ENCODE data around the gene NEK4. TPM values are rescaled to one million over a fixed set of nuclear protein-coding genes. Genes with fewer than 3 reads are reported as not detected.

The NEK4 gene
- polyA plus RNA-seq, 1 of the 3 experiments (the other 2 are of a cell fraction): 8.8 TPM

DNA sequence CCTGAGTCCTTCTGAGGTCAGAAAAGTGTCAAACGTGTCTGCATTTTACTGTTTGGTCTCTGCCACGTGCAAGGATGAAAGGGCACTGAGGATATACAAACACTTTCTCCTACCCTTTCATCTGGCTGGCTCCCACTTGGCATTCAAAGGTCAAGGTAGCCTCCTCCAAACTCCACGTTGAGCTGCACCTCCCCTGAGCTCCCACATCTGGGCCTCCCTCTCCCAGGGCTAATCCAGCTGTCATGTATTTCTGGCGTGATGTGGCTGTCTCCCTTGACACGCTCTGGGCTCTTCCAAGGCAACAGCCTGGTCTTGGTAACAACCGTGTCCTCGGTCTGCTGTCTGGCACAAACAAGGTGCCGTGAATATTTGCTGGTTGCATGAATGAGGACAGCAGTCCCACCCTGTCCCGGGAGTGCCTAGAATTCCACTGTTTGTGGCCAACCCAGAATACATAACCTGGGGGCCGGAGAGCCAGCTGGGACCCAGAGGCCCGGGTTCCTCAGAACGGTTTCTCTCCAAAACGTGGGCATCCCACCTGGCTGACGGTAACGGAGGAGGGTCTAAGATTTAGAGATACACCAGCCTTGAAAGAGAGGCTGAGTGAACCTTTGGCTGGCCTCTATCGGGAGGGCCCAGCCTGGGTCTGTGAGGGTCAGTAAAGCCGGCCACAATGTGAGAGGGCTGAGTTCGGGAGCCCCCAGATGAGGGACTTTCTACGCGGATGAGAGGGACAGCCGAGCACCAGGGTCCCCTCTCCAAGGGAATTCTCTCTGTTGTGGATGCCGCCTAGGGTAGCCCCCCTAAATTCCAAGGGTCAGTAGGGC is 65.9 kb downstream of the NEK4 start:
- Histone ChIP-seq H4K20me1 (ENCODE audit: insufficient read depth) (no peaks in the 10 kb centered on the region), H3K79me2 (ENCODE audit: insufficient read depth) (peaks cover 85% of the 10 kb centered on the region), H3K27me3 (ENCODE audit: insufficient read depth) (no peaks in the 10 kb centered on the region), H3K9me2 (no peaks in the 10 kb centered on the region), H3K4me2 (peak overlapping the region; percentile 91), H2AFZ (ENCODE audit: low read depth) (peak overlapping the region; percentile 95), H3K4me1 (ENCODE audit: control insufficient read depth in 1 of 2, insufficient read depth in 2 of 2, low read depth in 1 of 2, low read length in 1 of 2) (peaks cover 9 to 18% of the 10 kb centered on the region in 2 experiments), H3K36me3 (replicated peaks in 1 of 2; ENCODE audit: control insufficient read depth in 1 of 2, insufficient read depth in 2 of 2, low read length in 1 of 2) (peaks cover 14 to 25% of the 10 kb centered on the region in 2 experiments), H3F3A (replicated peaks; ENCODE audit: insufficient read depth) (no peaks in the 10 kb centered on the region), H3K27ac (ENCODE audit: low read depth in 2 of 2, low read length in 1 of 2) (peak overlapping the region; percentile 80 to 90), H3K4me3 (ENCODE audit: low read depth in 2 of 2, low read length in 1 of 2) (peak overlapping the region; percentile 79 to 84), H3K9me3 (no peaks in the 10 kb centered on the region), H3K9ac (peak overlapping the region; percentile 85)
- TF ChIP-seq, protein P1, sequence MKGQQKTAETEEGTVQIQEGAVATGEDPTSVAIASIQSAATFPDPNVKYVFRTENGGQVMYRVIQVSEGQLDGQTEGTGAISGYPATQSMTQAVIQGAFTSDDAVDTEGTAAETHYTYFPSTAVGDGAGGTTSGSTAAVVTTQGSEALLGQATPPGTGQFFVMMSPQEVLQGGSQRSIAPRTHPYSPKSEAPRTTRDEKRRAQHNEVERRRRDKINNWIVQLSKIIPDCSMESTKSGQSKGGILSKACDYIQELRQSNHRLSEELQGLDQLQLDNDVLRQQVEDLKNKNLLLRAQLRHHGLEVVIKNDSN (IDR thresholded peaks at IDR 0.05; ENCODE audit: borderline replicate concordance, low read depth): no peak
- peak; percentile 86 for TF ChIP-seq MXI1 (IDR thresholded peaks at IDR 0.05; ENCODE audit: low read depth, low read length)
- TF ChIP-seq, protein P2, sequence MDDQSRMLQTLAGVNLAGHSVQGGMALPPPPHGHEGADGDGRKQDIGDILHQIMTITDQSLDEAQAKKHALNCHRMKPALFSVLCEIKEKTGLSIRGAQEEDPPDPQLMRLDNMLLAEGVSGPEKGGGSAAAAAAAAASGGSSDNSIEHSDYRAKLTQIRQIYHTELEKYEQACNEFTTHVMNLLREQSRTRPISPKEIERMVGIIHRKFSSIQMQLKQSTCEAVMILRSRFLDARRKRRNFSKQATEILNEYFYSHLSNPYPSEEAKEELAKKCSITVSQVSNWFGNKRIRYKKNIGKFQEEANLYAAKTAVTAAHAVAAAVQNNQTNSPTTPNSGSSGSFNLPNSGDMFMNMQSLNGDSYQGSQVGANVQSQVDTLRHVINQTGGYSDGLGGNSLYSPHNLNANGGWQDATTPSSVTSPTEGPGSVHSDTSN (IDR thresholded peaks at IDR 0.05): no peak
- ChIA-PET CTCF (interaction anchor here (1.0 to 2.1 kb wide), 4 partner anchors 12 to 277 kb away, joined by 3 to 6 read pairs (median 3); no protein-coding TSS in a partner anchor), POLR2A (no interaction called here)
- WGBS (ENCODE audit: low lambda C conversion rate): 1% methylated on average over 19 of the region's 22 CpGs
- peak; percentile 52 for DNase-seq

DNA sequence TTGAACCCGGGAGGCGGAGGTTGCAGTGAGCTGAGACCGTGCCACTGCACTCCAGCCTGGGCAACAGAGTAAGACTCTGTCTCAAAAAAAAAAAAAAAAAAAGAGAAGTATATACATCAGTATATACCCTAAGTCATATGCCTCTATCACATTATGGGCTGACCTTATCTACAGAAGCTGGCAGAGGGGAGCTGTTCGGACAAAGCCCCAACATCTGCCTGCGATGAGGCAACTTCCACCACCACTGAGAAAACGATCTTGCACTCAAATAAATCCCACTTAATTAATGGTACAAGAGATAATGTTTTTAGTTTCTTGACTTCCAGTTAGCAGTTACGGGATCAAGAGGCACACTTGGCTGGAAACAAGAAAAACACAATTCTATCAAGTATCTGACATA is 67.4 kb downstream of the NEK4 start:
- H3K9me3 ChIP-seq: no peaks in the 10 kb centered on the region
- peaks cover 11 to 19% of the 10 kb centered on the region in 2 experiments for H3K36me3 ChIP-seq (replicated peaks in 1 of 2; ENCODE audit: control insufficient read depth in 1 of 2, insufficient read depth in 2 of 2, low read length in 1 of 2)
- peaks cover 8% of the 10 kb centered on the region for H3F3A ChIP-seq (replicated peaks; ENCODE audit: insufficient read depth)
- ChIA-PET POLR2A (no interaction called here), CTCF (interaction anchor here (0.7 to 0.8 kb wide), 2 partner anchors 9 to 54 kb away, joined by 3 read pairs; no protein-coding TSS in a partner anchor)
- H3K79me2 ChIP-seq (ENCODE audit: insufficient read depth): peaks cover 94% of the 10 kb centered on the region
- no peak for DNase-seq
- H3K4me2 ChIP-seq: peak overlapping the region; percentile 91
- WGBS (ENCODE audit: low lambda C conversion rate): 89% methylated on average over 7 of the region's 7 CpGs
- no peaks in the 10 kb centered on the region for H3K27me3 ChIP-seq (ENCODE audit: insufficient read depth)
- H4K20me1 ChIP-seq (ENCODE audit: insufficient read depth): no peaks in the 10 kb centered on the region
- no peaks in the 10 kb centered on the region for H3K9me2 ChIP-seq
- H3K27ac ChIP-seq (ENCODE audit: low read depth in 2 of 2, low read length in 1 of 2): peak overlapping the region; percentile 45 to 80; a peak in 3 of 4 replicates
- no peak overlapping the region for H2AFZ ChIP-seq (ENCODE audit: low read depth)
- peaks cover 9 to 18% of the 10 kb centered on the region in 2 experiments for H3K4me1 ChIP-seq (ENCODE audit: control insufficient read depth in 1 of 2, insufficient read depth in 2 of 2, low read depth in 1 of 2, low read length in 1 of 2)
- H3K9ac ChIP-seq: peak overlapping the region; percentile 85; the same call in 1 of the 2 replicates
- peak overlapping the region; percentile 79 to 84; a peak in 3 of 4 replicates for H3K4me3 ChIP-seq (ENCODE audit: low read depth in 2 of 2, low read length in 1 of 2)
- TF ChIP-seq NFIC (IDR thresholded peaks at IDR 0.05; ENCODE audit: borderline replicate concordance) (no peak), TCF12 (IDR thresholded peaks at IDR 0.05) (no peak), GABPA (IDR thresholded peaks at IDR 0.05; ENCODE audit: low read depth) (no peak), MXI1 (IDR thresholded peaks at IDR 0.05; ENCODE audit: low read depth, low read length) (no peak), RXRA (IDR thresholded peaks at IDR 0.05; ENCODE audit: borderline replicate concordance, low read depth) (no peak), FOXM1 (IDR thresholded peaks at IDR 0.05; ENCODE audit: low read depth) (no peak), POLR2AphosphoS5 (IDR thresholded peaks at IDR 0.05; ENCODE audit: low read depth, low read length) (no peak), FOSL2 (IDR thresholded peaks at IDR 0.05; ENCODE audit: borderline replicate concordance, low read depth) (no peak), MEF2A (IDR thresholded peaks at IDR 0.05; ENCODE audit: borderline replicate concordance, low read depth) (no peak), GATA2 (CRISPR knock-in tag; IDR thresholded peaks at IDR 0.05) (no peak), RCOR1 (IDR thresholded peaks at IDR 0.05; ENCODE audit: low read length) (no peak), RAD21 (IDR thresholded peaks at IDR 0.05; ENCODE audit: low read length) (no peak), NRF1 (IDR thresholded peaks at IDR 0.05; ENCODE audit: low read depth, low read length) (no peak), TEAD4 (IDR thresholded peaks at IDR 0.05; ENCODE audit: borderline replicate concordance, insufficient read depth) (no peak)
- TF ChIP-seq, protein P3, sequence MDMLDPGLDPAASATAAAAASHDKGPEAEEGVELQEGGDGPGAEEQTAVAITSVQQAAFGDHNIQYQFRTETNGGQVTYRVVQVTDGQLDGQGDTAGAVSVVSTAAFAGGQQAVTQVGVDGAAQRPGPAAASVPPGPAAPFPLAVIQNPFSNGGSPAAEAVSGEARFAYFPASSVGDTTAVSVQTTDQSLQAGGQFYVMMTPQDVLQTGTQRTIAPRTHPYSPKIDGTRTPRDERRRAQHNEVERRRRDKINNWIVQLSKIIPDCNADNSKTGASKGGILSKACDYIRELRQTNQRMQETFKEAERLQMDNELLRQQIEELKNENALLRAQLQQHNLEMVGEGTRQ (IDR thresholded peaks at IDR 0.05; ENCODE audit: borderline replicate concordance, low read depth, low read length): no peak
- TF ChIP-seq, protein P2 (IDR thresholded peaks at IDR 0.05): no peak
- TF ChIP-seq, protein P4, sequence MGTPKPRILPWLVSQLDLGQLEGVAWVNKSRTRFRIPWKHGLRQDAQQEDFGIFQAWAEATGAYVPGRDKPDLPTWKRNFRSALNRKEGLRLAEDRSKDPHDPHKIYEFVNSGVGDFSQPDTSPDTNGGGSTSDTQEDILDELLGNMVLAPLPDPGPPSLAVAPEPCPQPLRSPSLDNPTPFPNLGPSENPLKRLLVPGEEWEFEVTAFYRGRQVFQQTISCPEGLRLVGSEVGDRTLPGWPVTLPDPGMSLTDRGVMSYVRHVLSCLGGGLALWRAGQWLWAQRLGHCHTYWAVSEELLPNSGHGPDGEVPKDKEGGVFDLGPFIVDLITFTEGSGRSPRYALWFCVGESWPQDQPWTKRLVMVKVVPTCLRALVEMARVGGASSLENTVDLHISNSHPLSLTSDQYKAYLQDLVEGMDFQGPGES (IDR thresholded peaks at IDR 0.05; ENCODE audit: low read depth, low read length): no peak
- TF ChIP-seq, protein P5, sequence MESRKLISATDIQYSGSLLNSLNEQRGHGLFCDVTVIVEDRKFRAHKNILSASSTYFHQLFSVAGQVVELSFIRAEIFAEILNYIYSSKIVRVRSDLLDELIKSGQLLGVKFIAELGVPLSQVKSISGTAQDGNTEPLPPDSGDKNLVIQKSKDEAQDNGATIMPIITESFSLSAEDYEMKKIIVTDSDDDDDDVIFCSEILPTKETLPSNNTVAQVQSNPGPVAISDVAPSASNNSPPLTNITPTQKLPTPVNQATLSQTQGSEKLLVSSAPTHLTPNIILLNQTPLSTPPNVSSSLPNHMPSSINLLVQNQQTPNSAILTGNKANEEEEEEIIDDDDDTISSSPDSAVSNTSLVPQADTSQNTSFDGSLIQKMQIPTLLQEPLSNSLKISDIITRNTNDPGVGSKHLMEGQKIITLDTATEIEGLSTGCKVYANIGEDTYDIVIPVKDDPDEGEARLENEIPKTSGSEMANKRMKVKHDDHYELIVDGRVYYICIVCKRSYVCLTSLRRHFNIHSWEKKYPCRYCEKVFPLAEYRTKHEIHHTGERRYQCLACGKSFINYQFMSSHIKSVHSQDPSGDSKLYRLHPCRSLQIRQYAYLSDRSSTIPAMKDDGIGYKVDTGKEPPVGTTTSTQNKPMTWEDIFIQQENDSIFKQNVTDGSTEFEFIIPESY (IDR thresholded peaks at IDR 0.05; ENCODE audit: borderline replicate concordance, low read depth): no peak
